Activated T-cell treated with anti-CD3 and anti-CD28 coated beads, Interleukin-2, amount 50 U/mL, for 48 hours (primary cell): ENCODE data around the gene MCRIP2.
"Not testable (repeated sequence)": the region's sequence is repeated elsewhere in the genome, so short reads cannot be mapped to it uniquely, and the experiment has no call there.

Experiments used
- DNase-seq, 2 experiments: peaks; one replicate each; pipeline ENCODE4 v3.0.0-alpha.2; 2020

The MCRIP2 gene

GRCh38 chr16:683396-684070 lies 41.9 kb downstream of the MCRIP2 start:
- peak in 1 of 2 experiments; percentile 42 for DNase-seq

GRCh38 chr16:684071-684794 lies 42.6 kb downstream of the MCRIP2 start, which contains the start of gene JMJD8:
JMJD8 (minus strand) TSS chr16:684334; CDS start chr16:684319, 15 bp downstream.
- DNase-seq, result peak; percentile 95 to 98

- no peak for DNase-seq
Observed at GRCh38 chr16:684961-685696, 43.5 kb downstream of the MCRIP2 start.

GRCh38 chr16:685967-686366 lies 44.3 kb downstream of the MCRIP2 start:
- no peak for DNase-seq

- no peak for DNase-seq
Observed at GRCh38 chr16:686459-687260, 45.0 kb downstream of the MCRIP2 start.

GRCh38 chr16:687499-687898 lies 45.9 kb downstream of the MCRIP2 start:
- DNase-seq, result no peak

- no peak for DNase-seq
Observed at GRCh38 chr16:689175-689897, 47.7 kb downstream of the MCRIP2 start.

- DNase-seq, result not testable (repeated sequence)
Observed at GRCh38 chr16:691242-691641, 49.6 kb downstream of the MCRIP2 start.

- DNase-seq, result no peak
Observed at GRCh38 chr16:692356-693108, 50.9 kb downstream of the MCRIP2 start.

- DNase-seq, result no peak
Observed at GRCh38 chr16:693364-693763, 51.7 kb downstream of the MCRIP2 start.

- no peak for DNase-seq
Observed at GRCh38 chr16:693766-694165, 52.1 kb downstream of the MCRIP2 start.

- no peak for DNase-seq
Observed at GRCh38 chr16:694187-694862, 52.7 kb downstream of the MCRIP2 start.

GRCh38 chr16:694863-695354 lies 53.3 kb downstream of the MCRIP2 start:
- DNase-seq, result no peak

GRCh38 chr16:695355-696089 lies 53.9 kb downstream of the MCRIP2 start:
- peak; percentile 77 to 85 for DNase-seq
